Mucosa of stomach (tissue), 1 donor: Measurements from ENCODE around the gene ANKRD18A.

ENCODE experiments used
- H3K27me3 ChIP-seq: one replicate; pipeline ENCODE4 v1.7.0; 2013; ENCODE audit warnings: mild to moderate bottlenecking, low read length; ENCODE audit not compliant: control insufficient read depth, insufficient read depth
- H3K36me3 ChIP-seq: one replicate; pipeline ENCODE4 v1.7.0; 2013; ENCODE audit warnings: low read length; ENCODE audit not compliant: control insufficient read depth, insufficient read depth
- H3K4me1 ChIP-seq: one replicate; pipeline ENCODE4 v1.7.0; 2013; ENCODE audit warnings: mild to moderate bottlenecking, low read length; ENCODE audit not compliant: control insufficient read depth, insufficient read depth
- H3K4me3 ChIP-seq: one replicate; pipeline ENCODE4 v1.7.0; 2013; ENCODE audit warnings: low read length
- H3K9ac ChIP-seq: one replicate; pipeline ENCODE4 v1.7.0; 2013; ENCODE audit warnings: mild to moderate bottlenecking, low read length, moderate library complexity
- H3K9me3 ChIP-seq: one replicate; pipeline ENCODE4 v1.7.0; 2013; ENCODE audit warnings: mild to moderate bottlenecking, low read length, moderate library complexity; ENCODE audit not compliant: control insufficient read depth
- donor health status: Pancreatic carcinoma.

Gene ANKRD18A

DNA sequence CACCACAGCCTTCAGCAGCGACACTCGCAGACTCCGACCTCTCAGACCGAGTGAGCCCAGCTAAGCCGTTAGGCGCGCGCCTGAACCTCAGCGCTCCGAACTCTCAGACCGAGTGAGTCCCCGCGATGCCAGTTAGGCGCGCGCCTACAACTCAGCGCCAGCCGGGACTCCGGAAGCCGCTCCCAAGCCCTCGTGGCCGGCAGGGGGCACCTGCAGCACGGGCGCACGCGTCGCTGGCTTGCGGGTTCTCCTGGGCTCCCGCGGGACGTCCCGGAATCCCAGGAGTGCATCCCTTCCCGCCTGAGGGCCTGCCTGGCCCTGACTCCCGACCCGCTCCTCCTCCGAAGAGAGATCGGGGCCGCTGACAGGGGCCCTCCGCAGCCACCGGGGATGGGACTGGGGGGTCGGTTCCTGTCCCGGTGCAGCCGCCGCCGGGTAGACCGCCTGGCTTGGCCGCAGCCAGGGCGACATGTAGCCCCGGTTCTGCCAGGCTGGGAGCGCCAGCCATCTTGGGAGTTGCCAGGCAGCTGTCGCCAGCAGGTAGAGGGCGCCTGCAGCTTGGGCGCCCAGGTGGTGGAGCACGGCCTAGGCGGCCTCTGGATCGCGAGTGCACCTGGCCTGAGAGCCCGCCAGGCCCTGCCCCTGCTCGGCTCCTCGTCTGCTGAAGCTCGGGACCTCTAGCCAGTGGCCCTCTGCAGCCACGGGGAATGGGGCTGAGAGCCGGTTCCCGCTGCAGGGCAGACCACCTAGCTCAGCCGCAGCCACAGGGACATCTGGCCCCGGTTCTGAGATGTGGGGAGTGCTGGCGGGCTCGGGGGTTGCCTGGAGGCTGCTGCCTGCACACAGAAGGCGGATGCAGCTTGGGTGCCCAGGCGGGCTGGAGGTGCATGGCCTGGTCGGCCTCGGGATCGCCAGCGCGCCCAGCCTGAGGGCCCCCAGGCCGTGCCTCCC lies at the start of gene ANKRD18A:
TSS of gene ANKRD18A (minus strand) at position 114 of the 951 bp plus-strand sequence. CDS start 311 bp downstream, outside the sequence.
- H3K9ac ChIP-seq, result peak within 1 kb of the TSS; percentile 68

GRCh38 chr9:38668791-38669466 lies 48.5 kb upstream of the ANKRD18A start:
- Histone ChIP-seq H3K9me3 (no peaks in the 10 kb centered on the region), H3K9ac (no peak overlapping the region), H3K4me3 (no peak overlapping the region)

More for the DNA sequence above, at the start of gene ANKRD18A:
- Histone ChIP-seq H3K4me3 (peak within 1 kb of the TSS; percentile 41), H3K4me1 (peaks cover 4% of the 10 kb centered on the region), H3K36me3 (no peaks in the 10 kb centered on the region), H3K27me3 (peaks cover 11% of the 10 kb centered on the region), H3K9me3 (no peaks in the 10 kb centered on the region)

DNA sequence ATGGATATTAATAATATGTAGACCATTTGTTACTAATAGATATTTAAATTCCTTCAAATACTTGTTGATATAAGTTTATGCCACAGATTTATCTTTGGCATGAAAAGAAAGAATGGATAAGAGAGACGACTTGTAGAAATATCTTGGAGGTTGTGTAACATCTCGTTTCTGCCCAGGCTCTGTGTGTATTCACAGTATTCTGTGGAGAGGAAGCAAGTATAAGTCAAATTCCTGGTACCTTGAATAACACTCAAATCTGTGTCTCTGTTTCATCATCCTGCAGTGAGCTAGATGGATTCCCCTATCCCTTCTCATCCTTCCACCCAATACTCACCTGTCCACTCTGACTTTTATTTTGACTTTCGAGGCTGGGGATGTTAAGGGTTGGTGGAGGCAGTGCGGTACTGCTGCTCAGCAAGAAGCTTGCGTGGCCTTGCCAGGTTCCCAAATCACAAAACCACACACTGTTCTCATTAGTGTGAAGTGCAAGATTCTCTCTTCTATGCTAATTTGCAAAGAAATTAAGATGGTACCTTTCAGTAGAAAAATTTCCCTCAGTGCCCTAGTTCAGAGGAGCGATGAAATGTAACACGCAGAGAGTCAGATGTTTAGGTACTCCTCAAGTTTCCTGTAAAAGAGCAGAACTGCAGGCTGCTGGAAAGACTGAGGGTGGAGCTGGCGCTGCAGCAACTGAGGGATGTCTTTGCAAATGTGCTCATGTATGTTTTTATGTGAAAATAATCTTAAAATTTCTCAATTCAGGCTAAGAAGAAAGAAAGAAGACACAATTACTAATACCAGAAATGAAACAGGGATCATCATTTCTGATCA lies 42.6 kb upstream of the ANKRD18A start:
- H3K4me1 ChIP-seq, result no peaks in the 10 kb centered on the region
- no peak overlapping the region for H3K4me3 ChIP-seq
- H3K9ac ChIP-seq, result no peak overlapping the region
- H3K36me3 ChIP-seq, result no peaks in the 10 kb centered on the region
- H3K27me3 ChIP-seq, result no peaks in the 10 kb centered on the region
- H3K9me3 ChIP-seq, result no peaks in the 10 kb centered on the region

More at GRCh38 chr9:38668791-38669466, 48.5 kb upstream of the ANKRD18A start:
- Histone ChIP-seq H3K4me1 (no peaks in the 10 kb centered on the region), H3K36me3 (no peaks in the 10 kb centered on the region), H3K27me3 (no peaks in the 10 kb centered on the region)

GRCh38 chr9:38659538-38659937 lies 39.1 kb upstream of the ANKRD18A start:
- H3K9me3 ChIP-seq, result no peaks in the 10 kb centered on the region
- H3K4me3 ChIP-seq, result no peak overlapping the region
- H3K4me1 ChIP-seq, result no peaks in the 10 kb centered on the region
- H3K9ac ChIP-seq, result no peak overlapping the region
- H3K27me3 ChIP-seq, result no peaks in the 10 kb centered on the region
- H3K36me3 ChIP-seq, result no peaks in the 10 kb centered on the region

- no peaks in the 10 kb centered on the region for H3K36me3 ChIP-seq
Measured at GRCh38 chr9:38656896-38657295, 36.5 kb upstream of the ANKRD18A start.

GRCh38 chr9:38652486-38652885 lies 32.1 kb upstream of the ANKRD18A start:
- H3K27me3 ChIP-seq, result peaks cover 5% of the 10 kb centered on the region
- no peaks in the 10 kb centered on the region for H3K9me3 ChIP-seq
- H3K36me3 ChIP-seq, result no peaks in the 10 kb centered on the region
- peaks cover 3% of the 10 kb centered on the region for H3K4me1 ChIP-seq
- no peak overlapping the region for H3K4me3 ChIP-seq
- no peak overlapping the region for H3K9ac ChIP-seq

More at GRCh38 chr9:38656896-38657295, 36.5 kb upstream of the ANKRD18A start:
- H3K9ac ChIP-seq, result no peak overlapping the region
- H3K4me3 ChIP-seq, result no peak overlapping the region
- no peaks in the 10 kb centered on the region for H3K9me3 ChIP-seq
- H3K4me1 ChIP-seq, result peaks cover 3% of the 10 kb centered on the region
- peaks cover 5% of the 10 kb centered on the region for H3K27me3 ChIP-seq

DNA sequence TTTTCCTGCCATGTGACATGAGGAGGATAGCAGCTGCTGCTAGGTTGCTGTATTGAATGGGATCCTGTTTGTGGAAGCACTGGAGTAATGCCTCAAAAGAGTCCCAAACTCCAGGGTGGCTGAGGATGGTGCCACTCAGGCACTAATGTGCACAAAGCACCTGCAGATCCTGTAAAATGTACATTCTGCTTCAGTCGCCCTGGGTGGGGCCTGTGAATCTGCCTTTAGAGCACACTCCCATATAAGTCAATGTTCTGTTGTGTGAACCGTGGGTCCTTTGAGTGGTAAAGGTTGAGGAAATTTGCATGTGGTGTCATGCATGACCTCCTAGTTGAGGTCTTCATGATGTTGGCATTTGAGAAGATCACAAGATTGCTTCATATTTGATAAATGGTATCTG lies 31.6 kb upstream of the ANKRD18A start:
- no peaks in the 10 kb centered on the region for H3K9me3 ChIP-seq
- no peak overlapping the region for H3K4me3 ChIP-seq
- H3K36me3 ChIP-seq, result no peaks in the 10 kb centered on the region
- H3K27me3 ChIP-seq, result peaks cover 5% of the 10 kb centered on the region
- no peak overlapping the region for H3K9ac ChIP-seq
- peaks cover 3% of the 10 kb centered on the region for H3K4me1 ChIP-seq

DNA sequence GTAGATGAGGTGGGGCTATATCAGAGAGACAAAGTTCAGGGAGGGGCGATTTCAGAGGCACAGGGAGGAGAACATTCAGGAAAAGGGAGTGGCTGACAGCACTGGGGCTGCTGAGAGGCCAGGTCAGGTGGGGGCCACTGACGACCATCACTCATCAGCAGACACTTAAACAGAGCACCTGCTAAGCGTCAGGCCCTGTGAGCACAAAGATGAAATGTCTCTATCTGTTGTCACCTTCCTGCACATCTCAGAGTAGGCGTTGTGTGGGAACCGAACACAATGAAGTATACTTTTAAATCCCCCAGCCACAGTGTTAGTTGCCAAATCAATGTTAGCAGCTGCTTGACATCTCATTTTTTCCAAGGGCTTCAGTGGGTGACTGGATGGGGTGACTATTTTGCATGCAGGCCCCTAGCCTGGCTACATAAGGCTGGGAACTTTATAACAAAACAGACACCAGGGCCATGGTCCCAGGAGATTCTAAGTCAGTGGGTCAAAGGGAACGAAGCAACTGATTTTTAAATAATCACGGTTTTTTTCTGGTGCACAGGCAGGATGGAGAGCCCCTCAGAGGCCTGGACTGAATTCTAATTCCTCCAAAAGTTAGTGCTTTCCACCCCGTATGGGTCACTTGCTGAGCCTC lies 31.1 kb upstream of the ANKRD18A start:
- Histone ChIP-seq H3K27me3 (peaks cover 5% of the 10 kb centered on the region), H3K4me3 (no peak overlapping the region), H3K9me3 (no peaks in the 10 kb centered on the region), H3K9ac (no peak overlapping the region), H3K4me1 (peaks cover 3% of the 10 kb centered on the region), H3K36me3 (no peaks in the 10 kb centered on the region)

- Histone ChIP-seq H3K9me3 (no peaks in the 10 kb centered on the region), H3K36me3 (no peaks in the 10 kb centered on the region)
Measured at GRCh38 chr9:38650564-38650963, 30.2 kb upstream of the ANKRD18A start.

DNA sequence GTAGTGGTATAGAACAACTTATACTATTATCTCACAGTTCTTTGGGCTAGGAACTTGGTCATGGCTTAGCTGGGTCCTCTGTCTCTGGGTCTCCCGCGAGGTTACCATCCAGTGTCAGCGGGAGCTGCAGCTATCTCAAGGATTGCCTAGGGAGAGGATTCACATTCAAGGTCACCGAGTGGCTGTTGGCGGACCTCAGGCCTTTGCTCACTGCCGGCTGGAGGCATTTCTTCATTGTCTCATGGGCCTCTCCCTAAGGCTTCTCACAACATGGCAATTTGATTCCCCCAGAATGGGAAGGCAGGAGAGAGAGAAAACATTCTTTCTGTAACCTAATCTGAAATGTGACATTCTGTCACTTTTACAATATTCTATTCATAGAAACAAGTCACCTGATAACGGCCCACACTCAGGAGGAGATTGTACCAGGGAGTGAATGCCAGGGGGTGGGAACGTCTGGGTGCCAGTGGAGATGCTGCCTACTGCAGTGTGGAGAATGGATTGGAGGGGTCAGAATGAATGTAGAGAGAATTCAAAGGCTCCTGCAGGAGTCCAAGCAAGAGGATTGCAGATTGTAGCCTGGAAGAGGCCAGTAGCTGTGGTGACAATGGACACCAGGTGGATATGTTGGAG lies 29.5 kb upstream of the ANKRD18A start:
- no peaks in the 10 kb centered on the region for H3K36me3 ChIP-seq
- H3K4me1 ChIP-seq, result peaks cover 3% of the 10 kb centered on the region
- H3K9ac ChIP-seq, result no peak overlapping the region
- no peaks in the 10 kb centered on the region for H3K9me3 ChIP-seq
- peaks cover 5% of the 10 kb centered on the region for H3K27me3 ChIP-seq
- H3K4me3 ChIP-seq, result no peak overlapping the region

More at GRCh38 chr9:38650564-38650963, 30.2 kb upstream of the ANKRD18A start:
- Histone ChIP-seq H3K9ac (no peak overlapping the region), H3K4me1 (peaks cover 3% of the 10 kb centered on the region), H3K4me3 (no peak overlapping the region), H3K27me3 (peaks cover 5% of the 10 kb centered on the region)

DNA sequence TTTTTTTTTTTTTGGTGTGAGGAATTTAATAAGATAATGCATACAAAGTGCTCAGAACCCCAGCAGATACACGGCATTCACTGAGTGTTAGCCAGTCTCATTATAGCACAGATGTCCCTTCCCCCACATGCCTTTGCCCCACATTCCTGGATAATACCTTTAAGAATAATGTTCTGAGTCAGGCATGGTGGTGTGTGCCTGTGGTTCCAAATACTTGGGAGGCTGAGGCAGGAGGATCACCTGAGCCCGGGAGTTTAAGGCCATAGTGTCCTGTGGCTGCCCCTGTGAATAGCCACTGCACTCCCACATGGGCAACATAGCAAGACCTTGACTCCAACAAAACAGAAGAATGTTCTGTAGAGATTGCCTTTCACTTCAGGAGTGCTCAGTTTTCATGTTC lies 24.2 kb upstream of the ANKRD18A start:
- Histone ChIP-seq H3K27me3 (no peaks in the 10 kb centered on the region), H3K36me3 (no peaks in the 10 kb centered on the region), H3K9me3 (no peaks in the 10 kb centered on the region), H3K4me1 (peaks cover 14% of the 10 kb centered on the region), H3K4me3 (no peak overlapping the region), H3K9ac (no peak overlapping the region)
